Kidney glomerular epithelial cell (primary cell): ENCODE data around the gene NUP98.

ENCODE experiments used
- DNase-seq: peaks from one replicate; lab custom pipeline; 2025; lab: John Stamatoyannopoulos, UW

Gene NUP98

GRCh38 chr11:3641191-3641590, 156.2 kb downstream of the NUP98 start:
- no peak for DNase-seq

- DNase-seq, result no peak
Observed at GRCh38 chr11:3639841-3640240, 157.5 kb downstream of the NUP98 start.

GRCh38 chr11:3638513-3638912, 158.8 kb downstream of the NUP98 start:
- no peak for DNase-seq

GRCh38 chr11:3637201-3637600, 160.2 kb downstream of the NUP98 start:
- no peak for DNase-seq

- no peak for DNase-seq
Observed at GRCh38 chr11:3635641-3636375, 161.5 kb downstream of the NUP98 start.

- no peak for DNase-seq
Observed at GRCh38 chr11:3632070-3632660, 165.2 kb downstream of the NUP98 start.

GRCh38 chr11:3631331-3631730, 166.0 kb downstream of the NUP98 start:
- DNase-seq, result no peak

GRCh38 chr11:3627291-3627690, 170.1 kb downstream of the NUP98 start:
- DNase-seq, result peak; percentile 97

GRCh38 chr11:3626250-3626960, 170.9 kb downstream of the NUP98 start:
- no peak for DNase-seq
